Retina (tissue), 1 donor: ENCODE data around the gene SNCG.
"Not testable (repeated sequence)": the region's sequence is repeated elsewhere in the genome, so short reads cannot be mapped to it uniquely, and the experiment has no call there.

ENCODE experiments used
- DNase-seq: peaks from one replicate; pipeline ENCODE4 v3.0.0-alpha.2; 2016

SNCG gene

GRCh38 chr10:86961481-86962091 lies 3.2 kb downstream of the SNCG start:
- DNase-seq = no peak

GRCh38 chr10:86962136-86962980 lies 4.0 kb downstream of the SNCG start:
- no peak for DNase-seq

- DNase-seq = no peak
These were observed 4.5 kb downstream of the SNCG start for GRCh38 chr10:86962981-86963310.

GRCh38 chr10:86963341-86963919 lies 5.0 kb downstream of the SNCG start:
- no peak for DNase-seq

GRCh38 chr10:86964061-86964846 lies 5.9 kb downstream of the SNCG start:
- DNase-seq = no peak

GRCh38 chr10:86964847-86965190 lies 6.4 kb downstream of the SNCG start:
- no peak for DNase-seq

DNA sequence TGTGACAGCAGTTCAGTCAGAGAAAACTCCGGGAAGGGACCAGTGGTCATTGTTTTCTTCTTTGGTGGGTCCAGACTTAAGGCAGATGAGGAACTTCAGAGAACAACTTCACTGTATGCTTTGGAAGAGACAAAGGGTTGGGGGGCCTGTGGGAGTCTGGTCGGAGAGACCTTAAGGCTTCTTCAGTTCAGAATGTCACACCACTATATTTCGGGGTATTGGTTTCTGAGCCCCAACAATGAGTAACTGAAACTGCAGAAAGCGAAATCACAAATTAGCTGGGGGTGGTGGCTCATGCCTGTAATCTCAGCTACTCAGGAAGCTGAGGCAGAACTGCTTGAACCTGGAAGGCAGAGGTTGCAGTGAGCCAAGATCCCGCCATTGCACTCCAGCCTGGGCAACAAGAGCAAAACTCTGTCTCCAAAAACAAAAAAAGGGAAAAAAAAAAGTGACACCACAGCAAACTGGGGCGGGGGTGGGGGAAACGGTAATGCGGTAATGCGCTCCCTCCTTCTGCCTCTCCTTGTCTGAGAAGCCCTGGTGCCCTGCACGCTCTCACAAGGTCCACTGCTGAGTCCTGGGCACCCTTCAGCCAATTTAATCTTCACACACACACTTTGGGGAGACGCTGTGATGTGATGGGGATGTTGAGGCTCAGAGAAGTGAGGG lies 7.7 kb downstream of the SNCG start:
- no peak for DNase-seq

DNA sequence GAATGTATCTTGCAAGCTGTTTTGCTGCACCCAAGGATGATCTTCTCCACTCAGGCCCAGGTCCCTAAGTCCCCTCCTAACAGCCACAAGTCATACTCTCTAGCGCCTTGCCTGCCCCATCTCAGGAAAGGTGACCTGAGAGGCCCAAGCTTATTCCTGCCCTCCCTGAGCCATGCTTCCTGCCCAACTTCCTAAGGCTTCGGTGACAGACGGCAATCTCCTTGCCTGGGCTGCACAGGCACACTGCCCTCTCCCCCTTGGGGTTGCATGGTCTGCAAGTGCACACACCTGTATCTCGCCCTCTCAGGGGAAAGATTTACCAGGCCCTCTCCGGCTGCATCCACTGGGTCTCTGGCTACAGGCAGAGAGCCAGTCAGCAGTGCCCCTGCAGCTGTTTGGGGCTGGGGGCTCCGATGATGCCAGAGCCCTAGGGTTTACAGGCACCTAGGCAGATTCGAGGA lies 9.1 kb downstream of the SNCG start:
- DNase-seq = no peak

GRCh38 chr10:86968271-86968993 lies 10.0 kb downstream of the SNCG start, which contains the start of gene ADIRF:
TSS of gene ADIRF (plus strand) at chr10:86968482. CDS start at chr10:86968545, 63 bp downstream.
- peak; percentile 64 for DNase-seq

DNA sequence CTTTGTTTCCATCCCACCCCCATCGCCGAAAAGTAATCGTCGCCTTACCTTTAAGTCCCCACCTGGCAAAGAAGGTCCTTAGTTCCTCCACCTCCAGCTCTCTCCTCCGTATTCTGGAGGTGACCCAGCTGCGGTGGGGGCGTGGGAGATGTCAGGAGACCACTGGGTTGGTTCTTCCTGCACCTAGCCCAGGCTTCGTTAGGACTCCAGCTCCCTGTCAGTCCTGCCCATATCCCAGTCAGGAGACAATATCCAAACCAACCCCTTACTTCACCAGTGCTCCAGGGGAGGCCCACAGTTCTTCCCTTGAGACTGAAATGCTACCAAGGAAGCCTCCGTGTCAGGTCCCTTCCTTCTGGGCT lies 10.6 kb downstream of the SNCG start:
- DNase-seq = no peak

DNA sequence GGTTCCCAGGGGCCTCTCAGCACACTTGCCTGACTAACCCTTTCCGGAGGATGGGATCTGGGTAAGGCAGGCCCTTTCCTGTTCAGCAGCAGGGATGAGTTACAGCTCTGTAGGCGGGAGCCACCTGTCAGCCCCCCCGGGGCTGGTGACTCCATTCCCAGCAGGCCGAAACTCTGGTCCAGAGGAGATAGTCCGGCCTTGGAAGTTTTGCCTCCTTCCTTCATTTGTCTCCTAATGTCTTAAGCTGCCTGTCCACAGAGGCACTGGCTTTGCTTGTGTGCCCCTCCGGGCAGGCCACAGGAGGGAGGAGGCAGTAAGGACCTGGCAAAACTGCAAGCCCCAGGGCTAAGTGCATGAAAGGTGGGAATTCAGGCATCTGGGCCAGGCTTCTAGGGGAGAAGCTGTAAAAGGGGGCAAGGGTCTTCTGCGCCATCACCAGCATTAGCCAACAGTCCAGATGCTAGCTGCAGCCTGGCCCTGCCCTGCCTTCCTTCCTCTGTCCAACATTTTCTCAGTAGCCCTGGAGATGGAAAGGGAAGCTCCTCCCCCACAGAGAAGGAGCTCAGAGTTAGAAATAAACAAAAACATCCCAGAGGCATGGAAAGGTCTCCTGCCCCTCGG lies 11.1 kb downstream of the SNCG start:
- peak; percentile 42 for DNase-seq

DNA sequence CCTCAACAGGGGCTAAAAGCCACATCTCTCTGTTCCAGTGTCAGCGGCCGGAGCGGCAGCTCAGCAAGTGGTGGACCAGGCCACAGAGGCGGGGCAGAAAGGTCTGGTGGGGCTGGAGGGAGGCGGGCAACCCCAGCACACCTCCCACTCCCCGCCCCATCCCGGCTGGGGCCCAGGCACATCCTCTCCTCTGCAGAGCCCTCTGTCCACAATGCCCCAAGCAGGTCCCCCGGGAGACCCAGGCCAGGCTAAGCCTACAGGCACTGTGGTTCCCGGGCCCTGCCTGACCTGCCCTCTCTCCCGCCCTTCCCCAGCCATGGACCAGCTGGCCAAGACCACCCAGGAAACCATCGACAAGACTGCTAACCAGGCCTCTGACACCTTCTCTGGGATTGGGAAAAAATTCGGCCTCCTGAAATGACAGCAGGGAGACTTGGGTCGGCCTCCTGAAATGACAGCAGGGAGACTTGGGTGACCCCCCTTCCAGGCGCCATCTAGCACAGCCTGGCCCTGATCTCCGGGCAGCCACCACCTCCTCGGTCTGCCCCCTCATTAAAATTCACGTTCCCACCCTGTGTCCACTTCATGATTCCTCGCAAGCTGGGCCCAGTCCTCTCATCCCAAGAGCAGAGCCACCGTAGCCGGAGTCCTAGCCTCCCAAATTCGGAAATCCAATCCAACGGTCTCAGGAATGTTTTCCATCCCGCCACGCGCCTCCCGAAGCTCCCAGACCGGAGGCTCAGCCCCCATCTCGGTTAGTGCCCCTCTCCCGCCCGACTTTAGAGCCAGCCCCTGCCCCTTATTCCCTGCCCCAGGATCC lies 12.0 kb downstream of the SNCG start:
- DNase-seq = peak; percentile 73

DNA sequence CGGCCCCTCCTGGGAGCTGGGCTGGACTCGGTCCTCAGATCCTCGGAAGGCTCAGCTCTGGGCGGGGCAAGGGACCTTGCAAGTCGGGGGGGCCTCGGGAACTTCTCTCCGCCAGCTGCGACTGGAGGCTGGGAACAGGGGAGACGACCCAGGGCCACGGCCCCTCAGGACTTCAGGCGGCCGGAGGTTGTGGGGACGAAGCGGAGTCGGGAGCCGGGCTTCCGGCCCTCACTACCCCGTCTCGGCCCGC lies 12.5 kb downstream of the SNCG start:
- DNase-seq = no peak

DNA sequence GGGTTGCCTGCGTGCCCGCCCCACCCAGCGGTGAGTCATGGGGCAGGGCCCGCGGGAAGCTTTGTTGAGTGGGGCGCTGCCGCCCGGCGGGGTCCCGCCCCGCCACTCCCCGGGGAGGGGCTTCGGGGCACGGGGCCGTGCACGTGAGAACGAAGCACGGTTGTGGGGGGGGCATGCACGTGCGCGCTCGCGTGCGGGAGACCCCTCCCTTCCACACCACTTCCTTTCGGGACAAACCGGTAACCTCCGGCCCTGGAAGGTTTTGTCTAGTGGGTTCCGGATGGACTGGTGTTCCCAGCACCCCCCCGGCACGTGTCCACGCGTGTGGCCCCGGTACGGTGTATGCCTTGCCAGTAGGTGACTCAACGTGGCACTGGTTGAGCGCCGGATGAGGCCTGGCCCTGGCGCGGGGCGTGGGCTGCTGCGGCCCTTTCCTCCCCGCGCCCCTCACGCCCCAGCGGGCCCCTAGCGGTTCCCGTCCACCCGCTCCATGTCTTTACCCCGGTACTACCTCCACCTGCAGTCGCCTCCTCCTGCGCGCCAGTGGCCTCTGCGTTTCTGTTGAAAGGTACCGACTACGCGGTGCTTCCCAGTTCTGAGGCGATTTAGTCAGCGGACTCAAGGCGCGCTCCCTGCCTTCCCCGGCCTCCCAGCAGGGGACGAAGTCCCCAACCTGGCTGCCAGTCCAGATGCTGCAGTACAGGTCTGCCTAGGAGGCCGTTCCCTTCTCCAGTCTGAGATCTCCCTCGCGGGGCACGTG lies 13.0 kb downstream of the SNCG start:
- DNase-seq = peak; percentile 89

GRCh38 chr10:86972613-86973380 lies 14.4 kb downstream of the SNCG start:
- no peak for DNase-seq

GRCh38 chr10:86974484-86974883 lies 16.1 kb downstream of the SNCG start:
- no peak for DNase-seq

GRCh38 chr10:86976362-86977056 lies 18.1 kb downstream of the SNCG start:
- no peak for DNase-seq

- not testable (repeated sequence) for DNase-seq
These were observed 20.1 kb downstream of the SNCG start for GRCh38 chr10:86978457-86978856.

DNA sequence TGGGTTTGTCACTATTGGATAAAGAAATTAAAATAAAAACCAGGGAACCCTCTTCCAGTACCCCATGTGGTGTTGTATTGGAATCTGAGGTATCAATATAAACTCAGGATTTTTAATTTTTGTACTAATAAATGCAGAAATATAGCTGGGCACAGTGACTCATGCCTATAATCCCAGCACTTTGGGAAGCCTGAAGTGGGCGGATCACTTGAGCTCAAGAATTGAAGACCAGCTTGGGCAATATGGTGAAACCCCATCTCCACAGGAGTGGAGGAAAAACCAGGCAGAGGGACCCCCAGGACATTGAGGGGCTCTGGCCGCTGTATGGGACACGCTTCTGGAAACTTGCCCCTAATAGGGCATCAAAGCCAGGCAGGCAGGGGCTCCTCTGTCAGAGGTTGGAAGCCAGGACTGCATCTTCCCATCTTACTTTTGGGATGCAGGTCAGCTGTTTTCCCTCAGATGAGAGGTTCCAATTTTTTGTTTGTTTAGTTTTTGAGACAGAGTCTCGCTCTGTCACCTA lies 21.0 kb downstream of the SNCG start:
- DNase-seq = no peak
